GM12878 (cell line): ENCODE data around the gene TOLLIP. TPM values are rescaled to one million over a fixed set of nuclear protein-coding genes. Genes with fewer than 3 reads are reported as not detected.

Experiments used
- ATAC-seq: fragments of 200-7000 bp; cut with Tn5 transposase; 3 replicates; pipeline ENCODE4 v1.9.1; 2020; ENCODE audit warnings: mild to moderate bottlenecking, moderate library complexity
- BruUV-seq: library from RNA; stranded (reverse); fragments of 400-500 nt; replicated peaks from 2 replicates; lab custom pipeline; 2021; lab: Mats Ljungman, UMichigan
- CTCF ChIA-PET: fragments of 300-600 bp; sonication (Branson Sonifier 250); formaldehyde crosslinking; extraction: SDS; loops from one replicate; lab custom pipeline; 2021; ENCODE audit warnings: inconsistent platforms; lab: Yijun Ruan, JAX
- POLR2A ChIA-PET: fragments of 350-600 bp; formaldehyde crosslinking; extraction: SDS; loops from one replicate; lab custom pipeline; 2021; ENCODE audit warnings: inconsistent platforms; lab: Charles Lee
- RAD21 ChIA-PET: fragments of 300-600 bp; sonication (Branson Sonifier 250); formaldehyde crosslinking; loops from one replicate; lab custom pipeline; 2023; ENCODE audit warnings: antibody characterized with exemption; ENCODE audit not compliant: unreplicated experiment; lab: Charles Lee
- SMC1A ChIA-PET: fragments of 300-600 bp; sonication (Branson Sonifier 250); formaldehyde crosslinking; loops from one replicate; lab custom pipeline; 2023; ENCODE audit not compliant: unreplicated experiment, uncharacterized antibody; lab: Charles Lee
- DNase-seq: peaks from one replicate; pipeline ENCODE4 v3.0.0-alpha.2; 2011; ENCODE audit warnings: low read depth, low spot score
- FAIRE-seq: peaks from 3 replicates; lab custom pipeline; 2011; peaks lifted over from hg19 to GRCh38; lab: Jason Lieb, UNC
- H2AFZ ChIP-seq: 2 replicates; pipeline ENCODE4 v1.6.0; 2011; ENCODE audit warnings: low read depth, low read length, control low read depth; ENCODE audit not compliant: control insufficient read depth
- H3K27ac ChIP-seq: 2 replicates; pipeline ENCODE4 v1.5.1; 2011; ENCODE audit warnings: control low read depth; ENCODE audit not compliant: control insufficient read depth, insufficient read depth
- H3K27me3 ChIP-seq, 2 experiments: replicated peaks in 1 of 2; 2 replicates each; pipeline versions ENCODE4 v1.6.0 to v1.6.1; 2011; ENCODE audit warnings: low read length in 1 of 2; ENCODE audit not compliant: control insufficient read depth in 2 of 2, insufficient read depth in 2 of 2
- H3K36me3 ChIP-seq, 2 experiments: 2 replicates each; pipeline ENCODE4 v1.5.1; 2011; ENCODE audit warnings: low read length in 1 of 2; ENCODE audit not compliant: control insufficient read depth in 2 of 2, insufficient read depth in 2 of 2
- H3K4me1 ChIP-seq: 2 replicates; pipeline ENCODE4 v1.6.1; 2011; ENCODE audit warnings: mild to moderate bottlenecking, low read length, moderate library complexity, mixed read lengths; ENCODE audit not compliant: control insufficient read depth, insufficient read depth
- H3K4me2 ChIP-seq: 2 replicates; pipeline ENCODE4 v1.6.0; 2011; ENCODE audit warnings: control low read depth; ENCODE audit not compliant: control insufficient read depth, insufficient read depth
- H3K4me3 ChIP-seq: fragments of 200-600 bp; sonication (generic); 2 replicates; pipeline ENCODE4 v1.5.1; 2016
- H3K79me2 ChIP-seq: 2 replicates; pipeline ENCODE4 v1.6.0; 2011; ENCODE audit warnings: low read length; ENCODE audit not compliant: control insufficient read depth, insufficient read depth
- H3K9ac ChIP-seq: 2 replicates; pipeline ENCODE4 v1.8.0; 2011; ENCODE audit warnings: low read length, control low read depth, mixed read lengths; ENCODE audit not compliant: control insufficient read depth, insufficient read depth
- H3K9me3 ChIP-seq: replicated peaks from 3 replicates; pipeline ENCODE4 v1.5.1; 2011; ENCODE audit warnings: mild to moderate bottlenecking, low read length; ENCODE audit not compliant: control insufficient read depth, insufficient read depth
- H4K20me1 ChIP-seq: 2 replicates; pipeline ENCODE4 v1.6.0; 2011; ENCODE audit not compliant: control insufficient read depth, insufficient read depth
- FOS ChIP-seq: IDR thresholded peaks from 3 replicates; pipeline ENCODE4 v1.6.1; 2011; ENCODE audit warnings: borderline replicate concordance; ENCODE audit not compliant: insufficient read length; ENCODE audit errors: extremely low read depth
- NFIC ChIP-seq: IDR thresholded peaks from 2 replicates; pipeline ENCODE4 v1.6.1; 2012; ENCODE audit warnings: low read depth, mild to moderate bottlenecking, inconsistent platforms, low read length, moderate library complexity
- TCF7 ChIP-seq: IDR thresholded peaks from 2 replicates; pipeline ENCODE4 v1.6.1; 2014; ENCODE audit warnings: antibody characterized with exemption, borderline replicate concordance
- ZNF274 ChIP-seq: IDR thresholded peaks from one replicate; pipeline ENCODE4 v1.8.0; 2011; ENCODE audit not compliant: insufficient read length, insufficient read depth
- WGBS: methylation state at CpG from one replicate; pipeline ENCODE4 v1.1.6; 2016; ENCODE audit warnings: low lambda C conversion rate; ENCODE audit not compliant: insufficient replicate concordance, insufficient coverage; ENCODE audit errors: missing lambda C conversion rate; 5-methylcytosine and 5-hydroxymethylcytosine counted together
- in situ Hi-C: fragments of 300-500 bp; cut with MboI; formaldehyde crosslinking; loops from 9 replicates; pipeline ENCODE4 v1.14.3; 2018; ENCODE audit warnings: mixed read lengths
- intact Hi-C: fragments of 100-400 bp; cut with micrococcal nuclease; formaldehyde crosslinking; loops from one replicate; pipeline ENCODE4 v1.14.2; 2022; ENCODE audit not compliant: unreplicated experiment
- polyA plus RNA-seq, 11 experiments: library from polyadenylated mRNA; depleted of rRNA in 4 of 11; unstranded in 6 of 11; stranded (reverse) in 5 of 11; fragments of >200 nt; fragmentation: Nextera tagmentation in 4 of 11; fragmentation: Illumina TruSeq in 1 of 11; extraction: Ambion mirVana in 4 of 11; extraction: Trizol in 1 of 11; gene quantifications; 1 replicate in 1 of 11; 2 replicates in 10 of 11; pipeline versions ENCODE4 v1.2.1 to v1.2.3, GENCODE V29; 2011 to 2016; ENCODE audit warnings: inconsistent platforms in 2 of 11, missing spikeins in 2 of 11, low read depth in 1 of 11
- total RNA-seq, 4 experiments: library from RNA; depleted of rRNA in 3 of 4; stranded (reverse); fragments of >200 nt in 3 of 4; fragmentation: Illumina TruSeq in 1 of 4; extraction: Trizol in 1 of 4; gene quantifications; 2 replicates each; pipeline versions ENCODE4 v1.2.1 to v1.2.3, GENCODE V29; 2013 to 2021
- TF ChIP-seq, protein P1 (sequence below): fragments of 450-650 bp; formaldehyde crosslinking; IDR thresholded peaks from 2 replicates; pipeline ENCODE4 v1.5.0; 2022; ENCODE audit warnings: mild to moderate bottlenecking, missing genetic modification characterization
- TF ChIP-seq, protein P2 (sequence below): IDR thresholded peaks from 2 replicates; pipeline ENCODE4 v1.6.1; 2012; ENCODE audit warnings: improper control_type of control experiment, low read depth, low read length; ENCODE audit not compliant: insufficient replicate concordance
- TF ChIP-seq, protein P3 (sequence below): fragments of 450-650 bp; conservative IDR thresholded peaks from 2 replicates; pipeline ENCODE4 v1.6.1; 2017; ENCODE audit warnings: mild to moderate bottlenecking, moderate library complexity
- TF ChIP-seq, protein P4 (sequence below): fragments of 450-650 bp; IDR thresholded peaks from 2 replicates; pipeline ENCODE4 v1.6.1; 2016; ENCODE audit warnings: mild to moderate bottlenecking

The TOLLIP gene
- total and polyA plus RNA-seq, 10 of the 15 experiments (the other 5 are each of a cell fraction or from before 2014, with no cell fraction given): 0.47 to 39.5 (median 21.6) TPM

DNA sequence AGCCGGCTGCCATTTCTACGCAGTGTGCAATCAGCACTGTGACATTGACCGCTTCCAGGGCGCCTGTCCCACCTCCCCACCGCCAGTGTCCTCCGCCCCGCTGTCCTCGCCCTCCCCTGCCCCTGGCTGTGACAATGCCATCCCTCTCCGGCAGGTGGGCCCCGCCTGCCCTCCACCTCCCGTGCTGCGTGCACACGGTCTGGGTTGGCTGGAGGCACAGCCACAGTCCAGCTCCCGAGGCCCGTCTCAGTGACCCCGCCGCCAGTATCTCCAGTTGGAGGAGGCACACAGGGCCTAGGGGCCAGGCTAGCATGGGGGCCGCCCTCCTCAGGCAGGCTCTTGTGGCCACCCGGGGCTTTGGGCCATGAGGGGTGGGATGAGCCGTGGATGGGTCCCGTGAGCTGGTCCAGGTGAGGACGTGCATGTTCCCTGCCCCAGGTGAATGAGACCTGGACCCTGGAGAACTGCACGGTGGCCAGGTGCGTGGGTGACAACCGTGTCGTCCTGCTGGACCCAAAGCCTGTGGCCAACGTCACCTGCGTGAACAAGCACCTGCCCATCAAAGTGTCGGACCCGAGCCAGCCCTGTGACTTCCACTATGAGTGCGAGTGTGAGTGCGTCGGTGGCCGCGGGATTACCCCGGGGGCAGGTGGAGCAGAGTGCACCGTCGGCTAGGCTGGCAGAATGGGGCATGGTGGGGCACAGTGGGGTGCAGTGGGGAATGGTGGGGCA lies 56.9 kb downstream of the TOLLIP start:
- peaks cover 1% of the 10 kb centered on the region; the same call in 2 of the 3 replicates for H3K9me3 ChIP-seq
- H2AFZ ChIP-seq: no peak overlapping the region
- H3K9ac ChIP-seq: no peak overlapping the region
- WGBS: 73% methylated on average over 38 of the region's 38 CpGs
- RAD21 ChIA-PET: no interaction called here
- no peaks in the 10 kb centered on the region for H3K27me3 ChIP-seq
- POLR2A ChIA-PET: no interaction called here
- H3K4me1 ChIP-seq: no peaks in the 10 kb centered on the region
- no peak overlapping the region for H3K4me2 ChIP-seq
- no TSS peak for BruUV-seq
- FAIRE-seq (no peak), DNase-seq (no peak), ATAC-seq (no peak)
- no peak overlapping the region for H3K27ac ChIP-seq
- CTCF ChIA-PET: no interaction called here
- H4K20me1 ChIP-seq: no peaks in the 10 kb centered on the region
- intact Hi-C loops: no loop called here
- SMC1A ChIA-PET: no interaction called here
- in situ Hi-C loops: no loop called here
- no peaks in the 10 kb centered on the region for H3K36me3 ChIP-seq
- H3K4me3 ChIP-seq: no peak overlapping the region
- H3K79me2 ChIP-seq: no peaks in the 10 kb centered on the region
- TF ChIP-seq ZNF274: no peak
- TF ChIP-seq, protein P1, sequence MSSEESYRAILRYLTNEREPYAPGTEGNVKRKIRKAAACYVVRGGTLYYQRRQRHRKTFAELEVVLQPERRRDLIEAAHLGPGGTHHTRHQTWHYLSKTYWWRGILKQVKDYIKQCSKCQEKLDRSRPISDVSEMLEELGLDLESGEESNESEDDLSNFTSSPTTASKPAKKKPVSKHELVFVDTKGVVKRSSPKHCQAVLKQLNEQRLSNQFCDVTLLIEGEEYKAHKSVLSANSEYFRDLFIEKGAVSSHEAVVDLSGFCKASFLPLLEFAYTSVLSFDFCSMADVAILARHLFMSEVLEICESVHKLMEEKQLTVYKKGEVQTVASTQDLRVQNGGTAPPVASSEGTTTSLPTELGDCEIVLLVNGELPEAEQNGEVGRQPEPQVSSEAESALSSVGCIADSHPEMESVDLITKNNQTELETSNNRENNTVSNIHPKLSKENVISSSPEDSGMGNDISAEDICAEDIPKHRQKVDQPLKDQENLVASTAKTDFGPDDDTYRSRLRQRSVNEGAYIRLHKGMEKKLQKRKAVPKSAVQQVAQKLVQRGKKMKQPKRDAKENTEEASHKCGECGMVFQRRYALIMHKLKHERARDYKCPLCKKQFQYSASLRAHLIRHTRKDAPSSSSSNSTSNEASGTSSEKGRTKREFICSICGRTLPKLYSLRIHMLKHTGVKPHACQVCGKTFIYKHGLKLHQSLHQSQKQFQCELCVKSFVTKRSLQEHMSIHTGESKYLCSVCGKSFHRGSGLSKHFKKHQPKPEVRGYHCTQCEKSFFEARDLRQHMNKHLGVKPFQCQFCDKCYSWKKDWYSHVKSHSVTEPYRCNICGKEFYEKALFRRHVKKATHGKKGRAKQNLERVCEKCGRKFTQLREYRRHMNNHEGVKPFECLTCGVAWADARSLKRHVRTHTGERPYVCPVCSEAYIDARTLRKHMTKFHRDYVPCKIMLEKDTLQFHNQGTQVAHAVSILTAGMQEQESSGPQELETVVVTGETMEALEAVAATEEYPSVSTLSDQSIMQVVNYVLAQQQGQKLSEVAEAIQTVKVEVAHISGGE: no peak
- TF ChIP-seq, protein P2, sequence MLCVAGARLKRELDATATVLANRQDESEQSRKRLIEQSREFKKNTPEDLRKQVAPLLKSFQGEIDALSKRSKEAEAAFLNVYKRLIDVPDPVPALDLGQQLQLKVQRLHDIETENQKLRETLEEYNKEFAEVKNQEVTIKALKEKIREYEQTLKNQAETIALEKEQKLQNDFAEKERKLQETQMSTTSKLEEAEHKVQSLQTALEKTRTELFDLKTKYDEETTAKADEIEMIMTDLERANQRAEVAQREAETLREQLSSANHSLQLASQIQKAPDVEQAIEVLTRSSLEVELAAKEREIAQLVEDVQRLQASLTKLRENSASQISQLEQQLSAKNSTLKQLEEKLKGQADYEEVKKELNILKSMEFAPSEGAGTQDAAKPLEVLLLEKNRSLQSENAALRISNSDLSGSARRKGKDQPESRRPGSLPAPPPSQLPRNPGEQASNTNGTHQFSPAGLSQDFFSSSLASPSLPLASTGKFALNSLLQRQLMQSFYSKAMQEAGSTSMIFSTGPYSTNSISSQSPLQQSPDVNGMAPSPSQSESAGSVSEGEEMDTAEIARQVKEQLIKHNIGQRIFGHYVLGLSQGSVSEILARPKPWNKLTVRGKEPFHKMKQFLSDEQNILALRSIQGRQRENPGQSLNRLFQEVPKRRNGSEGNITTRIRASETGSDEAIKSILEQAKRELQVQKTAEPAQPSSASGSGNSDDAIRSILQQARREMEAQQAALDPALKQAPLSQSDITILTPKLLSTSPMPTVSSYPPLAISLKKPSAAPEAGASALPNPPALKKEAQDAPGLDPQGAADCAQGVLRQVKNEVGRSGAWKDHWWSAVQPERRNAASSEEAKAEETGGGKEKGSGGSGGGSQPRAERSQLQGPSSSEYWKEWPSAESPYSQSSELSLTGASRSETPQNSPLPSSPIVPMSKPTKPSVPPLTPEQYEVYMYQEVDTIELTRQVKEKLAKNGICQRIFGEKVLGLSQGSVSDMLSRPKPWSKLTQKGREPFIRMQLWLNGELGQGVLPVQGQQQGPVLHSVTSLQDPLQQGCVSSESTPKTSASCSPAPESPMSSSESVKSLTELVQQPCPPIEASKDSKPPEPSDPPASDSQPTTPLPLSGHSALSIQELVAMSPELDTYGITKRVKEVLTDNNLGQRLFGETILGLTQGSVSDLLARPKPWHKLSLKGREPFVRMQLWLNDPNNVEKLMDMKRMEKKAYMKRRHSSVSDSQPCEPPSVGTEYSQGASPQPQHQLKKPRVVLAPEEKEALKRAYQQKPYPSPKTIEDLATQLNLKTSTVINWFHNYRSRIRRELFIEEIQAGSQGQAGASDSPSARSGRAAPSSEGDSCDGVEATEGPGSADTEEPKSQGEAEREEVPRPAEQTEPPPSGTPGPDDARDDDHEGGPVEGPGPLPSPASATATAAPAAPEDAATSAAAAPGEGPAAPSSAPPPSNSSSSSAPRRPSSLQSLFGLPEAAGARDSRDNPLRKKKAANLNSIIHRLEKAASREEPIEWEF: no peak
- no peak for TF ChIP-seq FOS
- TF ChIP-seq NFIC: no peak
- TF ChIP-seq, protein P3, sequence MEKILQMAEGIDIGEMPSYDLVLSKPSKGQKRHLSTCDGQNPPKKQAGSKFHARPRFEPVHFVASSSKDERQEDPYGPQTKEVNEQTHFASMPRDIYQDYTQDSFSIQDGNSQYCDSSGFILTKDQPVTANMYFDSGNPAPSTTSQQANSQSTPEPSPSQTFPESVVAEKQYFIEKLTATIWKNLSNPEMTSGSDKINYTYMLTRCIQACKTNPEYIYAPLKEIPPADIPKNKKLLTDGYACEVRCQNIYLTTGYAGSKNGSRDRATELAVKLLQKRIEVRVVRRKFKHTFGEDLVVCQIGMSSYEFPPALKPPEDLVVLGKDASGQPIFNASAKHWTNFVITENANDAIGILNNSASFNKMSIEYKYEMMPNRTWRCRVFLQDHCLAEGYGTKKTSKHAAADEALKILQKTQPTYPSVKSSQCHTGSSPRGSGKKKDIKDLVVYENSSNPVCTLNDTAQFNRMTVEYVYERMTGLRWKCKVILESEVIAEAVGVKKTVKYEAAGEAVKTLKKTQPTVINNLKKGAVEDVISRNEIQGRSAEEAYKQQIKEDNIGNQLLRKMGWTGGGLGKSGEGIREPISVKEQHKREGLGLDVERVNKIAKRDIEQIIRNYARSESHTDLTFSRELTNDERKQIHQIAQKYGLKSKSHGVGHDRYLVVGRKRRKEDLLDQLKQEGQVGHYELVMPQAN: no peak
- no peak for TF ChIP-seq TCF7
- TF ChIP-seq, protein P4, sequence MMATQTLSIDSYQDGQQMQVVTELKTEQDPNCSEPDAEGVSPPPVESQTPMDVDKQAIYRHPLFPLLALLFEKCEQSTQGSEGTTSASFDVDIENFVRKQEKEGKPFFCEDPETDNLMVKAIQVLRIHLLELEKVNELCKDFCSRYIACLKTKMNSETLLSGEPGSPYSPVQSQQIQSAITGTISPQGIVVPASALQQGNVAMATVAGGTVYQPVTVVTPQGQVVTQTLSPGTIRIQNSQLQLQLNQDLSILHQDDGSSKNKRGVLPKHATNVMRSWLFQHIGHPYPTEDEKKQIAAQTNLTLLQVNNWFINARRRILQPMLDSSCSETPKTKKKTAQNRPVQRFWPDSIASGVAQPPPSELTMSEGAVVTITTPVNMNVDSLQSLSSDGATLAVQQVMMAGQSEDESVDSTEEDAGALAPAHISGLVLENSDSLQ: no peak
